ENCODE results near the gene HDAC4.

- TF ChIP-seq CREB1 (IDR thresholded peaks at IDR 0.05; ENCODE audit: low read depth) (no peak), EP300 (IDR thresholded peaks at IDR 0.05; ENCODE audit: borderline replicate concordance) (no peak), TAF1 (IDR thresholded peaks at IDR 0.05; ENCODE audit: low read depth) (no peak), TCF12 (IDR thresholded peaks at IDR 0.05; ENCODE audit: low read depth) (no peak), MAX (IDR thresholded peaks at IDR 0.05) (no peak), FOXM1 (IDR thresholded peaks at IDR 0.05; ENCODE audit: borderline replicate concordance, low read depth) (no peak), CEBPB (IDR thresholded peaks at IDR 0.05) (no peak), REST (IDR thresholded peaks at IDR 0.05; ENCODE audit: low read depth) (no peak)
These were observed 81.8 kb downstream of the HDAC4 start for GRCh38 chr2:239318790-239319661.

Measured in Ishikawa (cell line).